Liver (tissue), 9 donors: ENCODE data around the gene TBC1D1. TPM values are rescaled to one million over a fixed set of nuclear protein-coding genes. Genes with fewer than 3 reads are reported as not detected.

Experiments used
- DNase-seq: peaks from one replicate; pipeline ENCODE4 v3.0.0-alpha.2; 2017; ENCODE audit warnings: low spot score
- H3K27ac ChIP-seq, 2 donors: one replicate each; pipeline ENCODE4 v1.7.0; 2013; ENCODE audit warnings: inconsistent platforms in 2 of 2, low read length in 2 of 2, control low read depth in 1 of 2, low read depth in 1 of 2, mild to moderate bottlenecking in 1 of 2
- H3K27me3 ChIP-seq, 4 donors: one replicate each; pipeline versions ENCODE4 v1.6.1 to v1.7.0; 2013; ENCODE audit warnings: low read length in 3 of 4, inconsistent platforms in 1 of 4, mild to moderate bottlenecking in 1 of 4, moderate library complexity in 1 of 4; ENCODE audit not compliant: control insufficient read depth in 4 of 4, insufficient read depth in 4 of 4
- H3K36me3 ChIP-seq, 4 donors: one replicate each; pipeline versions ENCODE4 v1.6.1 to v1.7.0; 2013; ENCODE audit warnings: low read length in 3 of 4, mild to moderate bottlenecking in 3 of 4, low read depth in 1 of 4, moderate library complexity in 1 of 4; ENCODE audit not compliant: control insufficient read depth in 4 of 4, insufficient read depth in 3 of 4
- H3K4me1 ChIP-seq, 4 donors: one replicate each; pipeline versions ENCODE4 v1.6.1 to v1.7.0; 2013; ENCODE audit warnings: low read length in 3 of 4, mild to moderate bottlenecking in 3 of 4, moderate library complexity in 1 of 4; ENCODE audit not compliant: control insufficient read depth in 4 of 4, insufficient read depth in 4 of 4
- H3K4me3 ChIP-seq, 3 donors: one replicate each; pipeline versions ENCODE4 v1.6.1 to v1.7.0; 2013; ENCODE audit warnings: low read length in 3 of 3, control low read depth in 1 of 3, low read depth in 1 of 3, mild to moderate bottlenecking in 1 of 3
- H3K9ac ChIP-seq, 2 donors: one replicate each; pipeline ENCODE4 v1.7.0; 2013; ENCODE audit warnings: low read length in 2 of 2, mild to moderate bottlenecking in 2 of 2, moderate library complexity in 2 of 2, control low read depth in 1 of 2, low read depth in 1 of 2
- H3K9me3 ChIP-seq, 4 donors: one replicate each; pipeline versions ENCODE4 v1.6.1 to v1.7.0; 2013; ENCODE audit warnings: low read length in 3 of 4; ENCODE audit not compliant: control insufficient read depth in 4 of 4
- FOXA2 ChIP-seq: IDR thresholded peaks from 2 replicates; pipeline ENCODE4 v1.6.1; 2016; ENCODE audit warnings: antibody characterized with exemption
- NR2F2 ChIP-seq: IDR thresholded peaks from 2 replicates; pipeline ENCODE4 v1.6.1; 2016; ENCODE audit warnings: antibody characterized with exemption
- RXRA ChIP-seq, 2 donors: IDR thresholded peaks; 2 replicates each; pipeline ENCODE4 v1.6.1; 2017 to 2018; ENCODE audit warnings: antibody characterized with exemption in 2 of 2, mild to moderate bottlenecking in 1 of 2
- TAF1 ChIP-seq: conservative IDR thresholded peaks from 2 replicates; pipeline ENCODE4 v1.6.1; 2016; ENCODE audit warnings: antibody characterized with exemption, mild to moderate bottlenecking
- WGBS: extraction: QIAGEN DNeasy Blood & Tissue Kit; methylation state at CpG from one replicate; pipeline ENCODE4 v1.1.7; 2013; 5-methylcytosine and 5-hydroxymethylcytosine counted together
- polyA plus RNA-seq, 2 donors: library from polyadenylated mRNA; stranded (reverse) in 1 of 2; unstranded in 1 of 2; fragments of 200-250 nt in 1 of 2; fragments of >200 nt in 1 of 2; fragmentation: Nextera tagmentation in 1 of 2; extraction: Ambion mirVana in 1 of 2; gene quantifications; one replicate each; pipeline versions ENCODE4 v1.2.1 to v1.2.3, GENCODE V29; 2013 to 2015
- total RNA-seq, 2 donors: library from RNA; depleted of rRNA; stranded (reverse); fragments of >200 nt; gene quantifications; one replicate each; pipeline ENCODE4 v1.2.3, GENCODE V29; 2014
- TF ChIP-seq, protein P1 (sequence below): fragments of 150-350 bp; IDR thresholded peaks from 2 replicates; pipeline ENCODE4 v1.5.1; 2017; ENCODE audit warnings: improper control_type of control experiment, low read depth, low read length; ENCODE audit not compliant: missing input control
- donor health status: healthy.
- donor health status: healthy.
- donor health status: healthy.
- donor health status: healthy.
- donor health status: healthy.

The TBC1D1 gene
- total and polyA plus RNA-seq, 4 donors, result 15.6 to 41.4 (median 20.9) TPM

DNA sequence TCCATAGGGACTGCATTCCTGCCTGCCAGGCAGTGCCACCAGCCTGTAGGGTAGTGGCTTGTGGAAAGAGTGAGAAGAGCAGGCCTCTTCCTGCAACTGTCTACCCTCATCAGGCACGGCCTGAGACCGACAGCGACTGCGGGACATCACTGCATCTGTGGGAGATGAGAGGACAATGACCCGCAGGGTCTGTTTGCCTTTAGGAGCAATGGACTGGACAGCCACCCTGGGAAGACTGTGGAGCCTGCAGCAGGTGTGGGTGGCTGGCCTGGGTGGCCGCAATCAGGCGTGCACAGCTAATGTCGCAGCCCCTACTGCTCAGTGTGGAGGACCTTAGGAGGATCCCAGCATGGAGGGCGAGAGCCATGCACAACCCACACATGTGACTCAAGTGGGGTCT is 297.3 kb downstream of the TBC1D1 start:
- Histone ChIP-seq H3K27me3 (no peaks in the 10 kb centered on the region), H3K4me1 (no peaks in the 10 kb centered on the region), H3K9me3 (no peaks in the 10 kb centered on the region), H3K9ac (no peak overlapping the region), H3K36me3 (no peaks in the 10 kb centered on the region), H3K27ac (no peak overlapping the region), H3K4me3 (no peak overlapping the region)
- 85% methylated on average over 9 of the region's 9 CpGs for WGBS
- no peak for TF ChIP-seq FOXA2
- DNase-seq, result no peak

DNA sequence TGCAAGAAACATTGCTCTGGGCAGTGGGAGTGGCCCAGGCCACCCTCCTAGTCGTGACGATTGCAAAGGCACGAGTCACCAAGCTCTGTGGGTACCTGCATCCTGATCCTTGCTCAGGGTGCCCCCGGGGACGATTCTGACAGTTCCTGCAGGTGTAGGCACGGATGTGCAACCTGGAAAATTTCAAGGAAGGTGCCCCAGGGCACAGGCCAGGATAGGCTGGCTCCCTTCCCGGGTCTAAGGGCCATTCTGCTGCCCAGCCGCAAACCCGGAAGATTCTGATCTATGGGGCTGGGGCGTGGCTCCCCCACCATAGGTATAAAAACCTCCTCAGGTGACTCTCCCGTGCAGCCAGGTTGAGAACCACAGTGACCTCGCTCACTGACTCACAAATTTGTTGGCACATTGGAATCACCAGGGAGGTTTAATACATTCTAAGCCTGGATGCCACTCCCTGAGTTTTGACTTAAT is 297.8 kb downstream of the TBC1D1 start:
- no peaks in the 10 kb centered on the region for H3K36me3 ChIP-seq
- H3K4me1 ChIP-seq, result no peaks in the 10 kb centered on the region
- H3K9me3 ChIP-seq, result no peaks in the 10 kb centered on the region
- WGBS, result 78% methylated on average over 12 of the region's 12 CpGs
- H3K27me3 ChIP-seq, result no peaks in the 10 kb centered on the region
- H3K4me3 ChIP-seq, result no peak overlapping the region
- no peak overlapping the region for H3K27ac ChIP-seq
- no peak overlapping the region for H3K9ac ChIP-seq
- TF ChIP-seq TAF1 (no peak), NR2F2 (no peak), RXRA (IDR thresholded peaks at IDR 0.05) (no peak)
- TF ChIP-seq, protein P1, sequence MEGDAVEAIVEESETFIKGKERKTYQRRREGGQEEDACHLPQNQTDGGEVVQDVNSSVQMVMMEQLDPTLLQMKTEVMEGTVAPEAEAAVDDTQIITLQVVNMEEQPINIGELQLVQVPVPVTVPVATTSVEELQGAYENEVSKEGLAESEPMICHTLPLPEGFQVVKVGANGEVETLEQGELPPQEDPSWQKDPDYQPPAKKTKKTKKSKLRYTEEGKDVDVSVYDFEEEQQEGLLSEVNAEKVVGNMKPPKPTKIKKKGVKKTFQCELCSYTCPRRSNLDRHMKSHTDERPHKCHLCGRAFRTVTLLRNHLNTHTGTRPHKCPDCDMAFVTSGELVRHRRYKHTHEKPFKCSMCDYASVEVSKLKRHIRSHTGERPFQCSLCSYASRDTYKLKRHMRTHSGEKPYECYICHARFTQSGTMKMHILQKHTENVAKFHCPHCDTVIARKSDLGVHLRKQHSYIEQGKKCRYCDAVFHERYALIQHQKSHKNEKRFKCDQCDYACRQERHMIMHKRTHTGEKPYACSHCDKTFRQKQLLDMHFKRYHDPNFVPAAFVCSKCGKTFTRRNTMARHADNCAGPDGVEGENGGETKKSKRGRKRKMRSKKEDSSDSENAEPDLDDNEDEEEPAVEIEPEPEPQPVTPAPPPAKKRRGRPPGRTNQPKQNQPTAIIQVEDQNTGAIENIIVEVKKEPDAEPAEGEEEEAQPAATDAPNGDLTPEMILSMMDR, result no peak
- no peak for DNase-seq

Other genes with a start within 250 kb of the TBC1D1 start
- gene RELL1, start 204.7 kb upstream of the TBC1D1 start, total RNA-seq, result 10 to 100 TPM; 12.9 to 16.8 TPM
- gene RELL1, start 204.7 kb upstream of the TBC1D1 start, polyA plus RNA-seq, result 1 to 10 TPM; 1.5 to 1.8 TPM
- 10 to 100 TPM; 11.6 to 11.9 TPM for gene PGM2, start 64.4 kb upstream of the TBC1D1 start, total RNA-seq
- 1 to 10 TPM; 4.0 to 4.2 TPM for gene PGM2, start 64.4 kb upstream of the TBC1D1 start, polyA plus RNA-seq
- under 1 TPM in 1 of 2 donors, not detected in 1; 0.92 TPM for gene PTTG2, start 69.3 kb downstream of the TBC1D1 start, total RNA-seq
- gene PTTG2, start 69.3 kb downstream of the TBC1D1 start, polyA plus RNA-seq, result under 1 TPM in 1 of 2 donors, not detected in 1; 0.24 TPM